Fibroblast of skin of back (primary cell): ENCODE data around the gene KLHL17.
A peak's percentile ranks its signal among the peaks of the same experiment; 100 is the strongest.

ENCODE experiments used
- DNase-seq: peaks from one replicate; pipeline ENCODE4 v3.0.0-alpha.2; 2013

Gene KLHL17

GRCh38 chr1:923131-923990 is 37.0 kb upstream of the KLHL17 start, which contains the start of gene SAMD11:
SAMD11 (plus strand) TSS chr1:923923; CDS start chr1:924432, 509 bp downstream.
- peak; percentile 89 for DNase-seq

- no peak for DNase-seq
Measured at GRCh38 chr1:923991-924655, 36.3 kb upstream of the KLHL17 start.

- peak; percentile 47 for DNase-seq
Measured at GRCh38 chr1:924656-925560, 35.5 kb upstream of the KLHL17 start.

GRCh38 chr1:925561-926421 is 34.6 kb upstream of the KLHL17 start:
- peak; percentile 32 for DNase-seq

- no peak for DNase-seq
Measured at GRCh38 chr1:927234-927633, 33.1 kb upstream of the KLHL17 start.

GRCh38 chr1:927748-928147 is 32.6 kb upstream of the KLHL17 start:
- DNase-seq: no peak

GRCh38 chr1:928825-929661 is 31.3 kb upstream of the KLHL17 start:
- no peak for DNase-seq

GRCh38 chr1:929712-930632 is 30.4 kb upstream of the KLHL17 start:
- no peak for DNase-seq

- no peak for DNase-seq
Measured at GRCh38 chr1:930633-931138, 29.7 kb upstream of the KLHL17 start.

GRCh38 chr1:931380-932172 is 28.8 kb upstream of the KLHL17 start:
- no peak for DNase-seq

GRCh38 chr1:932173-932510 is 28.2 kb upstream of the KLHL17 start:
- DNase-seq: no peak

- DNase-seq: no peak
Measured at GRCh38 chr1:932776-933602, 27.4 kb upstream of the KLHL17 start.

GRCh38 chr1:933603-933940 is 26.8 kb upstream of the KLHL17 start:
- DNase-seq: no peak

GRCh38 chr1:934991-935750 is 25.2 kb upstream of the KLHL17 start:
- DNase-seq: no peak

- peak; percentile 31 for DNase-seq
Measured at GRCh38 chr1:935751-936231, 24.6 kb upstream of the KLHL17 start.

- DNase-seq: no peak
Measured at GRCh38 chr1:936348-937264, 23.8 kb upstream of the KLHL17 start.
